ENCODE data around the gene THAP12.
"Not testable (repeated sequence)": the region's sequence is repeated elsewhere in the genome, so short reads cannot be mapped to it uniquely, and the experiment has no call there.

THAP12 gene, protein sequence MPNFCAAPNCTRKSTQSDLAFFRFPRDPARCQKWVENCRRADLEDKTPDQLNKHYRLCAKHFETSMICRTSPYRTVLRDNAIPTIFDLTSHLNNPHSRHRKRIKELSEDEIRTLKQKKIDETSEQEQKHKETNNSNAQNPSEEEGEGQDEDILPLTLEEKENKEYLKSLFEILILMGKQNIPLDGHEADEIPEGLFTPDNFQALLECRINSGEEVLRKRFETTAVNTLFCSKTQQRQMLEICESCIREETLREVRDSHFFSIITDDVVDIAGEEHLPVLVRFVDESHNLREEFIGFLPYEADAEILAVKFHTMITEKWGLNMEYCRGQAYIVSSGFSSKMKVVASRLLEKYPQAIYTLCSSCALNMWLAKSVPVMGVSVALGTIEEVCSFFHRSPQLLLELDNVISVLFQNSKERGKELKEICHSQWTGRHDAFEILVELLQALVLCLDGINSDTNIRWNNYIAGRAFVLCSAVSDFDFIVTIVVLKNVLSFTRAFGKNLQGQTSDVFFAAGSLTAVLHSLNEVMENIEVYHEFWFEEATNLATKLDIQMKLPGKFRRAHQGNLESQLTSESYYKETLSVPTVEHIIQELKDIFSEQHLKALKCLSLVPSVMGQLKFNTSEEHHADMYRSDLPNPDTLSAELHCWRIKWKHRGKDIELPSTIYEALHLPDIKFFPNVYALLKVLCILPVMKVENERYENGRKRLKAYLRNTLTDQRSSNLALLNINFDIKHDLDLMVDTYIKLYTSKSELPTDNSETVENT

DNA sequence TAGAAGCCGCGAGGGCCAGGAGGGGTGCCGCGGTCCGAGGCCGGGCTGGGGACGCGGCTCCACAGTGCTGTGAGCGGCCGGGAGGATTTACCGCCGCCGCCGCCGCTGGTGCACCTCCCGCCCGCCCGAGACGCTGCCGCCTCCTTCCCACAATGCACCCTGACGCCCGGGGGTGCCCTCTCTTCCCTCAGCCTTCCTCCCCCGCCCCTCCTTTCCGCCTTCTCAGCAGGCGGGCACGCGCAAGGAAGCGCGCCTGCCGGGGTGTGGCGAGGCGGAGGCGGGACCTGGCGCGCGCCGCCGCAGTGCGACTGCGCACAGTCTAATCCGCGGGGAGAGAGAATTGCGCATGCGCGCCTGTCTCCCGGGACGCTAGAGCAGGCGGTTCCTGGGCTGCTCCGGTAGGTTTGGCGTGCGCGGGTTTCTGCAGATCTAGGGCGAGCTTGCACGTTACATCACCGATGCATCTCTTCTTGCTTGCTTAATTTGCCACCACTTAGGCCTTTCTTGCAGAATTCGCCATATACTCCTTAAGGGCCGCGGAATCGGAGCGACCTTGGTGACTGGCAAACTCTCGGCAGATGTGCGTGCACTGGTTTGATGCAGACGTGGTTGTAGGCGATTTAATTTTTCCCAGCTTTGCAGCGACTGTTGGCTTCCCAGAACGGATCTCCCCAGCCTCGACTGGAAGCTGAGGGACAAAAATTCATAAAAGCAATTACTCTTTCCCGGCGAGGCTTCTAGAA is at the start of gene THAP12, which contains the start of gene GVQW3:
TSS of gene THAP12 (minus strand) at position 156 of the 743 bp plus-strand sequence. CDS start 296 bp downstream, outside the sequence.
TSS of gene GVQW3 (plus strand) at position 347 of the 743 bp plus-strand sequence. CDS start 506 bp downstream, outside the sequence.
- DNase-seq: peak; percentile 98

DNA sequence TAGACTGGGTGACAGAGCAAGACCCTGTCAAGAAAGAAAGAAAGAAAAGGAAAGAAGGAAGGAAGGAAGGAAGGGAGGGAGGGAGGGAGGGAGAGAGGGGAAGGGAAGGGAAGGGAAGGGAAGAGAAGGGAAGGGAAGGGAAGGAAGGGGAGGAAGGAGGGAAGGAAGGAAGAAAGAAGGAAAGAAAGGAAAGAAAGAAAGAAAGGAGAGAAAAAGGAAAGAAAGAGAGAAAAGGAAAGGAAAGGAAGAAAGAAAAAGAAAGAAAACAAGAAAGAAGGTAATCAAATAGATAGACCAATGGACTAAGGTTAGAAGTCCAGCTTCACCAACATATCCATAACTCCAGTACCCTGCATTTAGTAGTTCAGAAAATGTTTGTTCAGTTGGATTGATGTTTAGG is 45.7 kb upstream of the THAP12 start:
- DNase-seq: no peak

DNA sequence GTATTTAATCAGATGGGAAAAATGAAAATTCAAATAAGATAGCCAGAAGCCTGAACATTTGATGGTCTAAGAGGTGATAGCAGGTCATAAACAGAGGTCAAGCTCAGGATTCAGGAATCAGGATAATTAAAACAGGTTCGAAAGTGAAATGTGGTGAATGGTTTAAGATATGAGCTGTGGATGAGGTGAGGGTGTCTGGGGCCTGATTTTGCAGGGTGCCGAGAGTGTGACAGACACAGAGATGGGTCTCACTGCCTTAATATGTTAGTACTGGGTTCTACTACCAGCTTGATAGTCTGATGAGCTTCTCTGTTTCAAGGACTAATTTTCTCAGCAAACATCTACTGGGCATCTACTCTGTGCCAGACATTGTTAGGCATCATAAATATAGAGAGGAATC is 44.0 kb upstream of the THAP12 start:
- DNase-seq: no peak

DNA sequence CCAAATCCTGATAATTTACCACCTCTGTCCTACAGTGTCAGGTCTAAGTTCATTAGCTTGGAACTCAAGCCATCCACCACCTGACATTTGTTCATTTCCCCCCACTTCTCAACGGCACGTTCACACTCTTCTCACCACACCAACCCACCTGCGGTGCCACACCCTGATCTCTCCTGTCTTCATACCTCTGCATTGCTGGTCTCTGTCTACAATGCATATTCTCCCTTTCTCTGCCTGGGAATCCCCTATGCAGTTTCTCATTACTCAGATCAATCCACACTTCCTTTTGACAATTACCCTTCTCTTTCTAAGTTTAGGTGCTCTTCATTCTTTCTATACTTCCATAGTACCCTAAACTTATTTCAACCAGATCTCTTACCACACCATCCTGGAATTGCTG is 43.4 kb upstream of the THAP12 start:
- no peak for DNase-seq

DNA sequence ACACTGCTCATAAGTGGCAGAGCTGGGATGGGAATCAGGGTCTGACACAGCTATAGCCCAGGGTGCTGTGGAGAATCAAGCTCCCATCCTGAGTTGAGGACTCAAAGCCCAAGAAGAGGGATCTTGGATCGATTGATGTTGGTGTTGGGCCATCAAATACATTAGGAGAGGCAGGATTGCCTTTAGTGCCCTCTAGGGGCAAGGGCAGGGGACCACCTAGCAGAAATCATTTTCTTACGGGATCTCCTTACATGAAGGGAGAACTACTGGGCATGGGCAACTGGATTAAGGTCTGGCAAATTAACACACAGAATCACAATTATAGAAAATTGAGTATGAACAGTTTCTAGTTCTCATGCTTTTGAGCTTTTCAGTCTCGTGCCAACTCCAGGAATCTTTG is 39.0 kb upstream of the THAP12 start:
- DNase-seq: no peak

DNA sequence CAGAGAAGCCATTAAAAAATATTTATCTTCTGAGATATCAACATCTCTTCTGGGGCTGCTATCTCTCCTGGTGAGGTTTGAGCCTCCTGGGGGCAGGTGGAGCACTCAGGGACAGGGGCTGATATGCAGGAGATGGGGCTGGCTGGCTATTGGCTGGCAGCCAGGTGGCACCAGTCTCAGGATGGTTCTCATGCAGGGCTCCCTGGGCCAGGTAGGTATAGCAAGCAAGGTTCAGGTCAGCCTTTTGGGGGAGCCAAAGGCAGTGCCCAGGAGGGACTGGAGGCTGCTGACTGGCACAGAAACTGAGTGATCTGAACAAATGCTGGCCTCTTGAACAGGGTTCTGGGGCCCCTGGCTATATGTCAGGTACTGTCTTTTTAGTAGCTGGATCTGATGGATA is 34.1 kb upstream of the THAP12 start:
- no peak for DNase-seq

DNA sequence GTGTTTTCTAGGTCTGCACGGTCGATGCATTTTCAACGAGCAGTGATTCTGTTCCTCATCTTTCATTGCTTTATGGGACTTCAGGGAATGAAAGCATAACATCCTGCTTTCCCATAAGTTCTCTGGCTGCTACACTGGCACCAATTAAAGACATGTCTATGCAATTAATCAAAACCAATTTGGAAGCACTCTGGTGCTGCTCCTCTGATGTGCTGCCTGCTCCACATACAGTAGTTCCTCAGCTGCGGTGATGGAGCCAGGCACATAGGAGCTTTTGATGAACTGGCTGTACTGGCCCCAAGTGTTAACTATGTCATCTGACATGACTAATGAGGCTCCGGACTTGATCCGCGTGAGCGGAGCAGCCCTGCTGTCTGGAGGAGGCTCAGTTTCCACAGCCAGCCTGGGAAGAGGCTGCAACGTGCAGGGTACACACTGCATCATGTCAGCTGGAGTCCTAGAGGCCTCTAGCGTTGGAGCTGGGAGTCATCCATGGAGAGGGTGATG is 30.0 kb upstream of the THAP12 start:
- DNase-seq: peak; percentile 4

DNA sequence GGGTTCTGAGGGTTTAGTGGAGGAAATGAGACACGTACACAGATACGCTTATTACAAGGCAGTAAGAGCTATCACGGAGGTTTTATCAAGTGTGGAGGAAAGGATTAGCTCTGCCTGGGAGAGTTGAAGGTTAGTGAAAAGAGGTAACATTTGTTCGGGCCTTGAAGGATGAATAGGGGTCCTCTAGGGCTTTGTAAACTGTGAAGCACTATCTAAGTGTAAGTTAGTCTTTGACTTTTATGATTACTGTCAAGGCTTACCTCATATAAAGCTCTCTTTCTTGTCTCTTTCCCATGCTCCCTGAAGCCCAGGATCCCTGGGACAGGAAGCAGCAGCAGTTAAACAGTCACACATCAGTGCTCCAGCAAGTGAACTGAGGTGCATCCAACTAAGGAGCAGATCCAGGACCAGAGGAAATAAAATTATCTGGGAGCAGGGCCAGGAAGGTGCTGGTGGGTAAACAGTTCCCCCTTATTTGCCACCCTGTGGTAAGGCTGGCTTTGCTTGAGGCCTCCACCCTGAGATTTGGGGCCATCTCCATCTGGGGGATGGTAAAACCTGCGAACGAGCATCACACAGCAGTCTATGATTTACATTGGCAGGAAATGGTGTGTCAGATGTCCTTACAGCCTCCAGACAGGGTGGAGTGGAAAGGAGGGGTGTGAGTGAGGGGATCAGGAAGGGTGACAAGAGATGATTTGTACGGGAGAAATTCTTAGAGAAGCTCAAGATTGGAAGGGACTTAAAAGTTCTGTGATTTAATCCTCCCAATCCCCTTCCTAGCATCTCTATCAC is 27.4 kb upstream of the THAP12 start:
- no peak for DNase-seq

DNA sequence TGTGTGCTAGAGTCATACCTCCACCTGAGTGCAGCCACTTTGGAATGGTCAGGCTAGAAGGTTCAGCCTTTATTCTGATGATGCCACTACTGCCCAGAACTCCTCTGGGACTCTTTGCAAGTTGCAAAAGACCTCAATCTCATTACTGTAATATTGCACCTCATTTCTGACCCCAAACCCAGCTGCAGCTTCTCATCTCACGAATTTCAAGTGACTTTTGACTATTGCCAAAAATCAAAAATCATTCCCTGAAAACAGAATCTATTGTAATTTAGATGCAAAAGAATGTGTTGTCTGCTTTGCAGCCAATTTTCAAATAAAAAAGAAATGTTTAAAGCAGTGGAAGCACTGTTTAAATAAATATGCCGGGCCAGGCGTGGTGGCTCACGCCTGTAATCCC is 25.4 kb upstream of the THAP12 start:
- DNase-seq: no peak

DNA sequence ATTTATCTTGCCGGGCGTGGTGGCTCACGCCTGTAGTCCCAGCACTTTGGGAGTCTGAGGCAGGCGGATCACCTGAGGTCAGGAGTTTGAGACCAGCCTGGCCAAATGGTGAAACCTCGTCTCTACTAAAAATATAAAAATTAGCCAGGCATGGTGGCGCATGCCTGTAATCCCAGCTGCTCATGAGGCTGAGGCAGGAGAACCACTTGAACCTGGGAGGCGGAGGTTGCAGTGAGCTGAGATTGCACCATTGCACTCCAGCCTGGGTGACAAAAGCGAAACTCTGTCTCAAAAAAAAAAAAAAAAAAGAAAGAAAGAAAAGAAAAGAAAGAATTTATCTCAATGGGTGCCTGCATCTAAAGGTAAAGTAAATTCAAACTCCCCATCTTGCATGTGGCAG is 20.6 kb upstream of the THAP12 start:
- not testable (repeated sequence) for DNase-seq

DNA sequence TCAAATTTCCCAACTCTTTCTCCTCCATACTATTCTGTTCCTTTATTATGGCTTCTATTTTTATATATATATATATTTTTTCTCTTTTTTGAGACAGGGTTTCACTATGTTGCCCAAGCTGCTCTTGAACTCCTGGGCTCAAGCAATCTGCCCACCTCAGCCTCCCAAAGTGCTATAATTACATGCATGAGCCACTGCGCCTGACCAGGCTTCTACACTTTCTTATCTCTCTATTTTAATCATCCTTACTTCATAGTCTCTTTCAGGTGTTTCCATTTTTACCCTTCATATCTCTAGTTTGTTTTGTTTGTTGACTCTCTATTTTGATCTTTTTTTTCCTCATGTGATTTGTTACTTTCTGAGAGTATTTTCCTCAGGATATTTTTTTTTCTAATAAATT is 20.0 kb upstream of the THAP12 start:
- no peak for DNase-seq

DNA sequence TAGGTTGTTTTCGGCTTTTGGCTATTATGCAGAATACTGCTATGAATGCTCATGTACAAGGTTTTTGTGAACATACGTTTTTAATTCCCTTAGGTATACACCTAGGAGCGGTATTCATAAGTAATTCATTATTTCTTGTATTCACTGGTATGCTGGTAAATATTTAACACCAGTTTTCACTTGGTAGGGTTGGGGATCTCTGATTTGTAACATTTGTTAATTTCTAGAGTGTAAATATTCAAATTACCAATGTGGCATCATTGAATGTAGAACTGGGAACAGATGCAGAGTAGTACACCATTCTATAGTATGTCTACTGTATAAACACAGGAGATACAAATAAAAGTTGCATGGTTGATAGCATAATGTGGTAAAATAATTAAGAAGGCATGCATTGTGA is 16.5 kb upstream of the THAP12 start:
- no peak for DNase-seq

DNA sequence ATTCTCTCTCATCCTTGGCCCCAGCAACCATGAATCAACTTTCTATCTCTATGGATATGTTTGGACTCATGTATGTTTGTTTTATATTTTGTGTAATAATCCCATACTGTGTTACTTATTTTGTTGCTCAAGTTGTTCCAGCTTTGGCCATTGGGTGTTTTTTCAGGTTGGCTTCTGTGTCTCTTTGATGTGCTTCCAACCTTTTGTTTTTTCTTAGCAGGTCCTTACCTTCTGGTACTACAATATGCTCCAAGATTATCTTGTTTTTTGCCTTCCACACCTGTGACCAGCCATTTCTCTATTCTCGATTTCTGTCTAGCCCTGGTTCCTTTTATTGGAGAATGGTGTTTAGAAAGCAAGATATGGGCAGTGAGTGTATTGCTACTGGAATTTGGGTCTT is 14.4 kb upstream of the THAP12 start:
- DNase-seq: no peak

DNA sequence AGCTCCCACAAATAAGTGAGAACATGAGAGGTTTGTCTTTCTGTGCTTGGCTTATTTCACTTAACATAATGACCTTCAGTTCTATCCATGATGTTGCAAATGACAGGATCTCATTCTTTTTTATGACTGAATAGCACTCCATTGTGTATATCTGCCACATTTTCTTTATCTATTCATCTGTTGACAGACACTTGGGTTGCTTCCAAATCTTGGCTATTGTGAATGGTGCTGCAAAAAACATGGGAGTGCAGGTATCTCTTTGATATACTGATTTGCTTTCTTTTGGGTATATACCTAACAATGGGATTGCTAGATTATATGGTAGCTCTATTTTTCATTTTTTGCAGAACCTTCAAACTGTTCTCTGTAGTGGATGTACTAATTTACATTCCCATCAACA is 13.5 kb upstream of the THAP12 start:
- no peak for DNase-seq

DNA sequence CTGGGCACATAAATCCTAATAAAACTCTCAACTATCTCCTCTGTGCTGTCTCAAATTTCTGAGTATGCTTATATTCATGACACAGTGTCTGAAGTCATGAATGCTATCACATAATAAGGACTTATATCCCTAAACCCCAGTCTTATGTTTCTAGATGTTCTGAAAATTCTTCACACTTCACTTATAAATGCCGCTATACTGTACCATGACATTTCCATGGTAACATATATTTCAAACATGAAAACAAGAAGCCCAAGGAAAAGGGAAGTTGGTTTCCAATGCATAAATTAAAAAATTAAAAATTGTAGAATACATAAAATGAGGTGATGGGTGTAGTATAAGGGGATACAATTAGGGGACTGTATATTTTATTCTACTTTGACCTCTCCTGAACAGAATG is 11.9 kb upstream of the THAP12 start:
- DNase-seq: no peak

DNA sequence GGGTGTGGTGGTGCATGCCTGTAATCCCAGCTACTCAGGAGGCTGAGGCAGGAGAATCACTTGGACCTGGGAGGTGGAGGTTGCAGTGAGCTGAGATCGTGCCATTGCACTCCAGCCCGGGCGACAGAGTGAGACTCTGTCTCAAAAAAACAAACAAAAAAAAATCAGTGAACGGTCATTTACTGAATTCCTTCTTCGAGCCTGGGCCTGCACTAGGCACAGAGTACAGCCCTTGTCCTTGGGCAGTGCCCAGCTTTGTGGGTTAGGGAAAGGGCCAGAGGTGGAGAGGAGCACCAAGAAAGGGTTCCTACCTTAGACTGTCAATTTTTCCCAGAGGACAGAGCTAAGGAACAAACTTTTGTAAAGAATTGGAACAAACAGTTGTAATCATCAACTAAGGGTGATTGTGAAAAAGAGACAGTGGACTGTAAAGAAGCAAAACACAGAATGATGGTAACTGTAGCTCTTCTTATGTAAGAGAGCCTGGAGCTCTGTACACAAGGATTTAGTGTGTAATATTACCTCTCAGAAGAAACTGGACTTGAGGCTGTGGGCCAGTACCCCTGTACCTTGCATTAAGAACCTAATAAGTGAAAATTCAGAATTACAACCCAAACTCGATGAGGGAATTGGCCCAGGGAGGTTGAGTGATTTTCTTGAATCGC is 11.0 kb upstream of the THAP12 start:
- no peak for DNase-seq

DNA sequence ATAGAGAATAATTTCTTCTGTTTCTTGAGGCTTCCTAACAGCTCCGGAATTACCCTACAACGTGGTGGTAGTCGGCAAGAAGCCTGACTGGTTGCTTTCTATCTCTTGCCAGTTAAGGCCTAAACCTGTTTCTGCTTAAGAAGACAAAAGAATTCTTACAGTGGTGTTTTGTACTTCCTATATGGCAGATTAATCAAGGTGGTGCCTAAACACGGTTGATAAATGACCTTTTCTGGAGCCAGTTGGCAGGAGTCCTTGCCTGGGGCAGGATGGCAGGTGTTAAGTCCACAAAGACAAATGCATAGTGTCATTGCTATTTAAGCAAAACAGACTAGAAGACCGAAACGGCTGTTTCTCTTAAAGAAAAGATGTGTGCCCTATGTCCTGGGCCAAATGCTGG is 10.1 kb upstream of the THAP12 start:
- DNase-seq: no peak

DNA sequence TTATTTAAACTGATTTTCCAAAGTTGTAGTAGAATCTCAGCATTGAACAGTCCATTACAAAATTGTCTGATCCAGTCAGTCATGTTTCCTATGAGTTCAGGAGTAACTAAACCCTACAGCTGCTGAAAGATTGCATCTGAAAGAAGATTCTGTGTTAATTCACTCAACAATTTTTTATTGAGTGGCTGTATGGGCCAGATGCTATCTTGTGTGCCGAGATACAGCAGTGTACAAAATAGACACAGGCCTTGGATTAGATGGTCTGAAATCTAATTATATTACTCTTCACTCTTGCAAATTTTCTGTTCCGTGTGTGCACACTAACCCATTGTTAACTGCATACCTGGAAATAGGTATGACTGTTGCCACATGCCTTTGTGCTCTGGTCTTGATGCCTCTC is 7.5 kb upstream of the THAP12 start:
- DNase-seq: no peak

DNA sequence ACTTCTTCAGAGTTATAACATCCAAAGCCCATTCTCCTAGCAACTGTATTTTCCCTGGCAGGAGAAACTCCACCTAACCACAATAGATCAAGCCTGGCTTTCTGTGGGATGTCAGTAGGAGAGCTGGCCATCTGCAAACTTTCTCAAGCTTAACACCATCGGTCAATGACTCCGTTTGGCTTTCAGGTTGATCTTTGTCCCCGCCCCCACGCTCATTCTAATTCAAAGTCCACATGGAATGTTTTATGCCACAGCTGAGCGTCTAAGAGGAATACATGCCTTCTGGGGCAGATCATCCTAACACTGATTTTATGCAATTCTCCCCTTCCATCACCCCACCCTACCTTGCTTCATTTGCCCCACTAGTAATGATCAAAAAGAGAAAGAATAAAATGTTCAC is 5.0 kb upstream of the THAP12 start:
- no peak for DNase-seq

DNA sequence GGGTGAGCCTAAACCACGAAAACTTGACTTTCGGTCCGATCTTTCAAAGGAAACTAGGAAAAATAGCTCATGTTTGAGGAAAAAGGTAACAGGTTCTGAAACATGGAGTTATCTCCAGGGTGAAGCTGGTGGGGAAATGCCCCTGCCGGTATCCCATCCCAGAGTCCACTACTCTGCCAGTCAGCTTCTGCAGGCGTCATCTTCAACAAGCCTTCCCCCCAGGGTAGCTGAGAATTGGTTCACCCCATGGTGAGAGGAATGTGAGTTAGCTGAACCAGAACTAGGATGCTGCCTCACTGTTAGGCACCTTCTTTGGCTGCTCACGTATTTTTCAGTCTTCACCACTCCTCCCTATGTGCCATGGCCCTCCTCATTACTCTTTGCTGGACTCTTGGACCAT is 1.3 kb upstream of the THAP12 start:
- DNase-seq: no peak

DNA sequence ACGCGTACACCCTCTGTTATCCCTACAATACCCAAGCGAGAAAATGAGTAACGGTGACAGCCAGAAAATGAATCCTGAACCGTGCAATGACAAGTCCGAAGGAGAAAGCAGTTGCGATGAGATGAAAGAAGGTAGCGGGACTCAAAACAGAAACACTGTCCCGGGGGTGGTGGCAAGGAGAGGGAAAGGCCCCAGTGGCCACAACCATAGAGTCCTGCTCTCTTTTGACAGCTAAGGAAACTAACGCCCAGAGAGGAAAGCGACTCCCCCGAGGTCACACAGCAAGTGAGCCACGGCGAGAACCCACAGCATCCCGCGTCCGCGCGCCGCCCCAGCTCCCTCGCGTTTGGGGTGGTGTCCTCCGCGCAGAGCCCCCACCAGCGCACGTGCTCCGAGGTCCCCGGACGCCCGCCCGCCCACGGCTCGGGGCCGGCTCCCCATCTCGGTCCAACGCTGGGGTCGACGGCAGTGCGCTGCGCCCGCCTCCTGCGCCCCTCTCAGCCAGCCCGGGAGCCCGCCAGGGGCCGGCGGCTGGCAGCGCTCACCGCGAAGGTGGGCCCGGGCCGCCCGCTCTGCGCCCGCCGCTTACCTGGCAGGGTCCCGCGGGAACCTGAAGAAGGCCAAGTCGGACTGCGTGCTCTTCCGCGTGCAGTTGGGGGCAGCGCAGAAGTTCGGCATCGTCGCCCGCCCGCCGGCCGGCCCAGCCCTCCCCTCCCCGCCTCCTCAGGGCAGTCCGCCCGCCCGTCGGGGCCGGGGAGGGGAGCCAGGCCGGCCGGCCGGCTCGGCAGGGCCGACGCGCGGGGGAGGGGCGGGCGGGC is 564 bp downstream of the THAP12 start:
- peak; percentile 12 for DNase-seq

All from fibroblast of skin of right biceps (primary cell).